HG03558 (cell line): ENCODE measurements around the gene SH2B3.

ENCODE experiments used
- ATAC-seq: cut with Tn5 transposase; IDR thresholded peaks from one replicate; pipeline ENCODE4 v1.9.1; 2021; ENCODE audit warnings: moderate number of reproducible peaks; ENCODE audit not compliant: unreplicated experiment; ENCODE audit errors: extremely low read depth

The SH2B3 gene

GRCh38 chr12:111424793-111425251, 19.1 kb downstream of the SH2B3 start:
- ATAC-seq, result no peak

- no peak for ATAC-seq
Measured at GRCh38 chr12:111425655-111426054, 19.9 kb downstream of the SH2B3 start.

GRCh38 chr12:111426344-111427185, 20.8 kb downstream of the SH2B3 start:
- no peak for ATAC-seq

GRCh38 chr12:111427417-111428074, 21.8 kb downstream of the SH2B3 start:
- no peak for ATAC-seq

GRCh38 chr12:111428081-111428727, 22.5 kb downstream of the SH2B3 start:
- ATAC-seq, result no peak

- no peak for ATAC-seq
Measured at GRCh38 chr12:111428728-111429175, 23.0 kb downstream of the SH2B3 start.

- ATAC-seq, result no peak
Measured at GRCh38 chr12:111429828-111430432, 24.2 kb downstream of the SH2B3 start.

GRCh38 chr12:111430433-111431353, 25.0 kb downstream of the SH2B3 start:
- no peak for ATAC-seq

GRCh38 chr12:111431772-111432171, 26.0 kb downstream of the SH2B3 start:
- no peak for ATAC-seq

- no peak for ATAC-seq
Measured at GRCh38 chr12:111434049-111434448, 28.3 kb downstream of the SH2B3 start.

GRCh38 chr12:111434680-111435338, 29.1 kb downstream of the SH2B3 start:
- no peak for ATAC-seq

- ATAC-seq, result no peak
Measured at GRCh38 chr12:111435661-111436201, 30.0 kb downstream of the SH2B3 start.

GRCh38 chr12:111436266-111436665, 30.5 kb downstream of the SH2B3 start:
- no peak for ATAC-seq

GRCh38 chr12:111436811-111437210, 31.1 kb downstream of the SH2B3 start:
- ATAC-seq, result no peak

- ATAC-seq, result no peak
Measured at GRCh38 chr12:111437816-111438454, 32.2 kb downstream of the SH2B3 start.

- no peak for ATAC-seq
Measured at GRCh38 chr12:111438481-111438880, 32.8 kb downstream of the SH2B3 start.

GRCh38 chr12:111439657-111440151, 34.0 kb downstream of the SH2B3 start:
- no peak for ATAC-seq

- no peak for ATAC-seq
Measured at GRCh38 chr12:111440152-111440551, 34.4 kb downstream of the SH2B3 start.
